ENCODE results near the gene CBLB.

The CBLB gene

GRCh38 chr3:105869861-105870755, 1.3 kb upstream of the CBLB start:
- FAIRE-seq: no peak

- FAIRE-seq: no peak
Observed at GRCh38 chr3:105869531-105869833, 670 bp upstream of the CBLB start.

- no peak for FAIRE-seq
Observed at GRCh38 chr3:105868431-105868741, 426 bp downstream of the CBLB start.

- FAIRE-seq: no peak
Observed at GRCh38 chr3:105867712-105868430, 941 bp downstream of the CBLB start.

- no peak for FAIRE-seq
Observed at GRCh38 chr3:105866656-105867653, 1.9 kb downstream of the CBLB start.

GRCh38 chr3:105865867-105866350, 2.9 kb downstream of the CBLB start:
- FAIRE-seq: no peak

- no peak for FAIRE-seq
Observed at GRCh38 chr3:105865016-105865623, 3.7 kb downstream of the CBLB start.

GRCh38 chr3:105864212-105864611, 4.6 kb downstream of the CBLB start:
- FAIRE-seq: no peak

- no peak for FAIRE-seq
Observed at GRCh38 chr3:105863608-105864007, 5.2 kb downstream of the CBLB start.

GRCh38 chr3:105862217-105862616, 6.6 kb downstream of the CBLB start:
- FAIRE-seq: no peak

- FAIRE-seq: no peak
Observed at GRCh38 chr3:105860641-105861040, 8.2 kb downstream of the CBLB start.

- no peak for FAIRE-seq
Observed at GRCh38 chr3:105858017-105858416, 10.8 kb downstream of the CBLB start.

GRCh38 chr3:105857601-105858000, 11.2 kb downstream of the CBLB start:
- no peak for FAIRE-seq

- no peak for FAIRE-seq
Observed at GRCh38 chr3:105856605-105857004, 12.2 kb downstream of the CBLB start.

GRCh38 chr3:105853801-105854432, 14.9 kb downstream of the CBLB start:
- FAIRE-seq: no peak

- no peak for FAIRE-seq
Observed at GRCh38 chr3:105851582-105851981, 17.2 kb downstream of the CBLB start.

- no peak for FAIRE-seq
Observed at GRCh38 chr3:105851176-105851575, 17.6 kb downstream of the CBLB start.

GRCh38 chr3:105850593-105850992, 18.2 kb downstream of the CBLB start:
- no peak for FAIRE-seq

GRCh38 chr3:105848821-105849220, 20.0 kb downstream of the CBLB start:
- no peak for FAIRE-seq

GRCh38 chr3:105847865-105848264, 20.9 kb downstream of the CBLB start:
- FAIRE-seq: no peak

GRCh38 chr3:105847452-105847851, 21.4 kb downstream of the CBLB start:
- no peak for FAIRE-seq

- FAIRE-seq: no peak
Observed at GRCh38 chr3:105846809-105847208, 22.0 kb downstream of the CBLB start.

Data from G401.6 (cell line).